Esophagus squamous epithelium (tissue), 5 donors: ENCODE results near the gene SLC25A42. TPM values are rescaled to one million over a fixed set of nuclear protein-coding genes. Genes with fewer than 3 reads are reported as not detected.
A peak's percentile ranks its signal among the peaks of the same experiment; 100 is the strongest.

ENCODE experiments used
- DNase-seq: peaks from one replicate; lab custom pipeline; 2025; lab: John Stamatoyannopoulos, UW
- H3K27ac ChIP-seq, 4 donors: fragments of 200-600 bp; sonication (generic); one replicate each; pipeline ENCODE4 v1.5.1; 2016 to 2019; ENCODE audit warnings: mild to moderate bottlenecking in 1 of 4
- H3K27me3 ChIP-seq, 4 donors: fragments of 200-600 bp; sonication (generic); 1 replicate in 3 of 4; 2 replicates in 1 of 4; pipeline versions ENCODE4 v1.5.1 to v1.6.0; 2017 to 2021; ENCODE audit warnings: antibody characterized with exemption in 1 of 4
- H3K36me3 ChIP-seq, 3 donors: fragments of 200-600 bp; sonication (generic); one replicate each; pipeline ENCODE4 v1.5.1; 2016 to 2019
- H3K4me1 ChIP-seq, 3 donors: fragments of 200-600 bp; sonication (generic); one replicate each; pipeline ENCODE4 v1.5.1; 2017 to 2019
- H3K4me3 ChIP-seq, 4 donors: fragments of 200-600 bp; sonication (generic); 1 replicate in 3 of 4; 2 replicates in 1 of 4; pipeline ENCODE4 v1.5.1; 2016 to 2019; ENCODE audit warnings: mild to moderate bottlenecking in 2 of 4, moderate library complexity in 1 of 4
- H3K9me3 ChIP-seq, 3 donors: fragments of 200-600 bp; sonication (generic); one replicate each; pipeline ENCODE4 v1.5.1; 2016 to 2019
- CTCF ChIP-seq, 6 experiments: fragments of 450-650 bp in 4 of 6; fragments of 200-600 bp in 2 of 6; sonication (generic) in 2 of 6; IDR thresholded peaks; one replicate each; pipeline ENCODE4 v1.5.1; 2016 to 2019; ENCODE audit warnings: antibody characterized with exemption in 6 of 6, mild to moderate bottlenecking in 4 of 6, moderate library complexity in 4 of 6
- POLR2A ChIP-seq, 4 donors: fragments of 450-650 bp; IDR thresholded peaks; one replicate each; pipeline ENCODE4 v1.6.1; 2017; ENCODE audit warnings: antibody characterized with exemption in 4 of 4, mild to moderate bottlenecking in 4 of 4, moderate library complexity in 3 of 4
- WGBS, 2 donors: methylation state at CpG; one replicate each; pipeline ENCODE4 v1.1.5; 2018; 5-methylcytosine and 5-hydroxymethylcytosine counted together
- intact Hi-C: fragments of 100-400 bp; cut with DNase I; formaldehyde crosslinking; loops from one replicate; pipeline ENCODE4 v1.15.0; 2022
- total RNA-seq, 4 donors: library from RNA; depleted of rRNA; stranded (reverse); fragments of >200 nt; gene quantifications; one replicate each; pipeline ENCODE4 v1.1.0, GENCODE V29; 2016
- donor health status: DM: yes; HTN: yes; CAD: no.

The SLC25A42 gene
- total RNA-seq, 4 donors from 2014 or later: 1.7 to 3.8 (median 3.3) TPM

- no peaks in the 10 kb centered on the region for H3K9me3 ChIP-seq
- intact Hi-C loops: no loop called here
- H3K4me1 ChIP-seq: no peaks in the 10 kb centered on the region
- TF ChIP-seq CTCF (IDR thresholded peaks at IDR 0.05) (no peak), POLR2A (IDR thresholded peaks at IDR 0.05) (no peak)
- H3K36me3 ChIP-seq: peaks cover 21 to 98% (median 21%) of the 10 kb centered on the region in 3 donors
- no peak overlapping the region for H3K27ac ChIP-seq
- no peak overlapping the region for H3K4me3 ChIP-seq
- no peak for DNase-seq
- H3K27me3 ChIP-seq: no peaks in the 10 kb centered on the region
- 31 to 38% methylated on average over 2 of the region's 2 CpGs for WGBS, 2 donors
Observed at GRCh38 chr19:19050731-19051130, 13.1 kb upstream of the SLC25A42 start.

GRCh38 chr19:19051478-19052213, 12.1 kb upstream of the SLC25A42 start:
- Histone ChIP-seq H3K9me3 (no peaks in the 10 kb centered on the region), H3K36me3 (peaks cover 18 to 97% (median 21%) of the 10 kb centered on the region in 3 donors), H3K4me3 (no peak overlapping the region), H3K27ac (no peak overlapping the region), H3K4me1 (no peaks in the 10 kb centered on the region), H3K27me3 (no peaks in the 10 kb centered on the region)
- intact Hi-C loops: no loop called here
- no peak for DNase-seq
- no peak for TF ChIP-seq POLR2A (IDR thresholded peaks at IDR 0.05)
- no peak for TF ChIP-seq CTCF (IDR thresholded peaks at IDR 0.05)
- 91% methylated on average over 9 of the region's 20 CpGs; no CpG with 5 or more reads in 1 of the 2 donors for WGBS, 2 donors

GRCh38 chr19:19052921-19053320, 10.9 kb upstream of the SLC25A42 start:
- intact Hi-C loops: no loop called here
- 17% methylated on average over 1 of the region's 1 CpG; no CpG with 5 or more reads in 1 of the 2 donors for WGBS, 2 donors
- Histone ChIP-seq H3K36me3 (peaks cover 24 to 98% (median 32%) of the 10 kb centered on the region in 3 donors), H3K4me3 (no peak overlapping the region), H3K27me3 (no peaks in the 10 kb centered on the region), H3K9me3 (no peaks in the 10 kb centered on the region), H3K27ac (no peak overlapping the region), H3K4me1 (no peaks in the 10 kb centered on the region)
- DNase-seq: no peak
- TF ChIP-seq POLR2A (IDR thresholded peaks at IDR 0.05): no peak
- no peak for TF ChIP-seq CTCF (IDR thresholded peaks at IDR 0.05)

- TF ChIP-seq CTCF (IDR thresholded peaks at IDR 0.05) (peak; percentile 40 to 68 (median 60)), POLR2A (IDR thresholded peaks at IDR 0.05) (no peak)
- WGBS, 2 donors: 86 to 93% methylated on average over 10 to 20 of the region's 25 CpGs
- Histone ChIP-seq H3K27me3 (no peaks in the 10 kb centered on the region), H3K4me1 (no peaks in the 10 kb centered on the region), H3K4me3 (no peak overlapping the region), H3K36me3 (peaks cover 28 to 98% (median 35%) of the 10 kb centered on the region in 3 donors), H3K27ac (no peak overlapping the region), H3K9me3 (no peaks in the 10 kb centered on the region)
- DNase-seq: no peak
- intact Hi-C loops: no loop called here
Observed at GRCh38 chr19:19053508-19054314, 10.1 kb upstream of the SLC25A42 start.
